GM19324 (cell line): ENCODE results near the gene MED8.
"Not testable (repeated sequence)": the region's sequence is repeated elsewhere in the genome, so short reads cannot be mapped to it uniquely, and the experiment has no call there.

Source experiments
- ATAC-seq: cut with Tn5 transposase; IDR thresholded peaks from one replicate; pipeline ENCODE4 v1.9.1; 2021; ENCODE audit warnings: mild to moderate bottlenecking, moderate library complexity; ENCODE audit not compliant: unreplicated experiment, low FRiP score

Gene MED8

DNA sequence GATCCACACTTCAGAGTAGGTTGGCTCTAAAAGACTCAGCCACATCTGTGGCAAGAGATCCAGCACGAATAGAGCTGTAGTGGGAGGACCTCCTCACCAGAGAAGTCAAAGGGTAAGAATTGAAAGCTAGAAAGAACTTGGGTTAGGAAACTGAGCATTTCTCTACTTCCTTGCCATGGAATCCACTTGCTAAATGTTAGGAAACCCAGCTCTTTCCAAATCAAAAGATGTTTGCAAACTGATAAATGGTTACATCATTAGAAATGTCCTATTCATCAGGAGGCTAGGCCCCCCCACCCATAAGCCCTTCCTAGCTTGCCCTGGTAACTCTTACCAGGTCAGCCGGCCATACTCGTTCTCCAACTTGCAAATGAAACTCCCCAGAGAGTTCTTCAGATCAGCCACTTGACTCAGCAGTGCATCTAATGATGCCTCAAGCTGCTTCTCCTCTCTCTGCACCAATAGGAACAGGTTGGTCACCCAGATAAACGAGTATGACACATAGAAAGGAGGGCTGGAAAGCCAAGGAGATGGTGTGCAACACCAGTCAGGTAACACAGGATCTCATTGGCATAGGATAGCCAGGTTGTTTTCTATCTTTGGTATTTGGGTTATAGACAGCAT is 1.5 kb downstream of the MED8 start:
- no peak for ATAC-seq

GRCh38 chr1:43386676-43387075 is 2.9 kb downstream of the MED8 start:
- no peak for ATAC-seq

GRCh38 chr1:43383449-43383848 is 6.2 kb downstream of the MED8 start:
- no peak for ATAC-seq

DNA sequence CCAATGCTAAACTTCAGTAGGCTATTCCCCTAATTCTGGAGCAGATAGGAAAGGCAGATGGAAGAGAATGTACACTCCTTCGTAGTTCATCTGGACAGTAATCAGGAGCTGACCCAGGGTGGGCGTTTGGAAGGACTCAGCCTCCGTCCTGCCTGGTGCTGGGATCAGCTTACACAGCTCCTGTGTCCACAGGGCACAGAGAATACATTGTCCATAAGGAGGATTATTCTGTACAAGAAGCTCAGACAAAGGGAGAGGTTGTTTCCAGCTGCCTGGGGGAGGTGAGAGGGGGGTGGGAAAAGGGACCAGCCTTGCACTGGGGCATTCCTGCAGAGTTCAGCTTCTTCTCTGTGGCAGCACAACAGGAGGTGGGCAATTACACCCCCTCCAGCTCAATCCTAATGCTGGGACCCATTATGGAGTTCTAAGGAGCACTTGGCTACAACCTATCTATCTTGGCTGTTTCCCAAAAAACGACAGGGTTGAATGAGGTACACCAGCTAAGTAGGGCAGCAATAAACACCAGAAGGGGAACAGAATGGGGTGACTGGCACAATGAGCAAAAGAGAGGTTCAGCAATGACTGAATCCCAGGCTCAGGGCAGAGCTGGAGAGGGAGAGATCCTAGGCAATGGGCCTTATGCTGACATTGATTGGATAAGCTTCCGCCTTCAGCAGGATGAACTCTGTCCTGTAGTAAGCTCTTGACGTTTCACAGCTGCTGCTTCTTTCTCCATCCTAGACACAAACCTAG is 7.4 kb downstream of the MED8 start:
- ATAC-seq, result no peak

GRCh38 chr1:43381612-43382011 is 8.0 kb downstream of the MED8 start:
- ATAC-seq, result no peak

DNA sequence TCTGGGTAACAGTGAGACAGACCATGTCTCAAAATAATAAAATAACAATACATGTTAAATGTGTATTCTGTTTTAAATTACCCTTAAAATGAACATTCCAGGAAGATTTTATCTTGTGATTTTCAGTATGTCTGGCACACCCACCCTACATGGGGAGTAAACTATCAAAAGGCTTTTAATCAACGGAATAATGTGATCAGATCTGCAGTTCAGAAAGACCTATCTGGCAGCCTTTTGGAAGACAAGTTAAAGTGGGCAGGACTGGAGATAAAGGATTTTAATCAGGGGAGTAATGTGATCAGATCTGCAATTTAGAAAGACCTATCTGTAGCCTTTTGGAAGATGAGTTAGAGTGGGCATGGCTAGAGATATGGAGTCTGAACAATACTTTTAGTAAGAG is 10.1 kb downstream of the MED8 start:
- ATAC-seq, result no peak

DNA sequence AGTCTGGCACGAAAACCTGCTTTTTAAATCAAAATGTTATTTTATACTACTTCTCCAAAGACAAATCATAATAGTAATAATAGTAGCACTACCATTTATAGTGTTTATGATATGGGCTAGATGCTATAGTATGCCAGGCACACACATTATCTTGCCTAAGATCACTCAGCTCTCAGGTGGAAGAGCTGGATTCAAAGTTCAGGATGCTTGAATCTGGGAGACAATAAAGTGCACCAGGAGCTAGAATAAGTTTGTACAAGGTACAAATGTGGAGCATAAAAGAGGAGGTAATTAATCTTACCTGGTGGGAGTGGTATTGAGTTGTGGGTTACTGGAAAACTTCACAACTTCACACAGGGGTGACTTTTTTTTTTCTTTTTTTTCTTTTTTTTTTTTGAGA is 11.8 kb downstream of the MED8 start:
- ATAC-seq, result no peak

DNA sequence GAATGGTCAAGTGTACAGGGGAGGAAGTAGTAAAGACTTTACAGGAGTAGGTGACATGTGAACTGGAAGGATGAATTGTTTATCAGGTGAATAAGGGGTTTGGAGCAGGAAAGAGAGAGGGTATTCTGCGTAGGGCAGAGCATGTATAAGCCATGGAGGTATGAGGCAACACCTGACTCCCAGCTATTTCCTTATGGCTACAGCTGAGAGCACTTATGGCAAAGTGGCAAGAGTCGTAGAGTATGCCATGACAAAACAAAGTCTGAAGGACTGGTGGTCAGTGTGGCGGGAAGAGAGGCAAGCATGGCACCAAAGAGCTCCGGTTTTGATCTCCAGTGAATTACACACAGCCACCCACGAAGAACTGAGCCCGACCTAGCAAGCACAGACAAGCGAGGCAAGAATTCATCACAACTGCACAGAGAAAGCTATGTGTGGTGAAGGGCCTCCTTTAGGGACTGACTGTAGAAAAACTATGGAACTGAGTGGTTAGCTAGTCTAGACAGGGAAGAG is 12.8 kb downstream of the MED8 start:
- ATAC-seq, result no peak

- no peak for ATAC-seq
Measured at GRCh38 chr1:43373066-43373940, 16.3 kb downstream of the MED8 start.

DNA sequence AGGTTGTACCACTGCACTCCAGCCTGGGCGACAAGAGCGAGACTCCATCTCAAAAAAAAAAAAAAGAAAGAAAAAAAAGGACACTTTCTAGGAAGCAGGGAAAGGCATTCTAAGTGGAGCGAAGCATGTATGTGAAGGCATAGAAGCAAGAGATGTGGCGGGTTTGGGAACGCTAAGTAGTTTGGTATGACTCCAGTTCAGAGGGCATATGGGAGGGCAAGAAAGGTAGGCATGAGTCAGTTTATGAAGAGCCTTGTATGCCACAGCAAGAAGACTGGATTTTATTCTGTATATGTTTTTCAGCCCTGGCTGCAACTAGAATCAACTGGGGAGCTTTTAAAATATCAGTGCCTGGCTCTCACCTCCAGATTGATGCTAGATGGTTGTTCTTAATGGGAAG is 17.4 kb downstream of the MED8 start:
- ATAC-seq, result no peak

- ATAC-seq, result no peak
Measured at GRCh38 chr1:43370564-43370963, 19.0 kb downstream of the MED8 start.

DNA sequence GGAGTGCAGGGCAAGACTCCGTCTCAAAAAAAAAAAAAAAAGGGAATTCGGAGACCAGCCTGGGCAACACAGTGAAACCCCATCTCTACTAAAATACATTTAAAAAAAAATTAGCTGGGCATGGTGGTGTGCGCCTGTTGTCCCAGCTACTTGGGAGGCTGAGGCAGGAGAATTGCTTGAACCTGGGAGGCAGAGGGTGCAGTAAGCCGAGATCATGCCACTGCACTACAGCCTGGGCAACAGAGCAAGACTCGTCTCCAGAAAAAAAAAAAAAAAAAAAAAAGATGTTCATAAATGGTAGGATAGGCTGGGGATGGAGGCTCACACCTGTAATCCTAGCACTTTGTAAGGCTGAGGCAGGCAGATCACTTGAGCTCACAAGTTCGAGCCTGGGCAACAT is 19.8 kb downstream of the MED8 start:
- not testable (repeated sequence) for ATAC-seq

DNA sequence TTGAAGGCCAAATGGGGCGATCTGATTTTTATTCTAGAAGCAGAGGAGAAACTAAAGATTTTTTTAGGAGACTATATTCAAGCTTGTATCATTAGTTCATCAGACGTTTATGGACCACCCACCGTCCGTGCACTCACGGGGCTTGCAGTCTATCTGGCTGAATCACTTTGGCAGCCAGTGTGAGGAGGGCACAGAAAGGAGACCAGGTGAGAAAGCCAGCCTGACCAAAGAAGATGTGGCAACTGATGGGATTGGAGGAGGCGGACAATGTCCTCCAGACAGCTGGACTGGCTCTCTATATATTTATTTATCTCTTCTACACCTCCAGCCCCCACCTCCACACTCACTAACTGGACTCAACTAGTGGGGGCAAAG is 21.0 kb downstream of the MED8 start:
- ATAC-seq, result no peak

GRCh38 chr1:43367904-43368645 is 21.5 kb downstream of the MED8 start, which contains the start of gene ELOVL1:
ELOVL1 (minus strand) TSS chr1:43368011; CDS start chr1:43365609, 2,402 bp downstream.
- peak; percentile 79 for ATAC-seq

DNA sequence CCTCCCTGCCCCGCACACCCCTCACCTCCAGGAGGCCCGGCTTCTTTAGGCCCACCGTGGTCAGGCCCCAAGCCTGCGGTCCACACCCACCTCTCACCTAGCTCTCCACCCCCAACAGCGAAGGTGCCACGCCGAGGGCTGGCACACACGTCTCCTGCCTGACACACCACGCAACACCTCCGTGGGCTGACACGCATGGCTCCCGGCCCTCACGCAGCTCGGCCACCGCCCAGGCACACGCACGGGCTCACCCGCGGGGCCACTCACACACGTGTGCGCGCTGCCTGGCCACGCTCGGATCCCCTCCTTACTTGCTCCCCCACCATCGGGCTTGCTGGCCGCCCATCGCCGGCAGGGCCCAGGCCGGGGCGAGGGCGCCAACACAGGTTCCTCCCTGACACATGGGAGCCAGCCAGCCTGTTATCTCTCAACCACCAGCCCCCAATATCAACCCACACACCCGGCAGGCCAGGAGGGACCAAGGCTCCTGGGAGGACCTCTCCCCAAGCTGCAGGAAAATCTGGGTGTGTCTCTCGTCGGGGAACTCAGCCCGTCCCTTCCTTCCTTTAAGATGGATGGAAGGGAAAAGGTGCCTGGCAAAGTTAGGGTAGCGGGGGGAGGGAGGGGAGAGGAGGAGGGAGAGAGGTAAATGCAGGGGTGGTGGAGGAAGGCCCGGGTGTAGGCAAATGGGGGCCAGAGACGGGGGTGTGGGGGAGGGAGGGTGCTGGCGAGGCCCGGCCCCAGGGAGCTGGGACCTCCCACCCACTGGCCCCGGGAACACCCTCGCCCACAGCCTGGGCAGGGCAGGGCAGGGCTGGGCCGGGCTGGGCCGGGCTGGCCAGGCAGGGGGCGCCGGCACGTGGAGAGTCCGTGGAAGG is 22.3 kb downstream of the MED8 start:
- ATAC-seq, result peak; percentile 52

GRCh38 chr1:43366601-43367025 is 23.0 kb downstream of the MED8 start:
- ATAC-seq, result no peak

DNA sequence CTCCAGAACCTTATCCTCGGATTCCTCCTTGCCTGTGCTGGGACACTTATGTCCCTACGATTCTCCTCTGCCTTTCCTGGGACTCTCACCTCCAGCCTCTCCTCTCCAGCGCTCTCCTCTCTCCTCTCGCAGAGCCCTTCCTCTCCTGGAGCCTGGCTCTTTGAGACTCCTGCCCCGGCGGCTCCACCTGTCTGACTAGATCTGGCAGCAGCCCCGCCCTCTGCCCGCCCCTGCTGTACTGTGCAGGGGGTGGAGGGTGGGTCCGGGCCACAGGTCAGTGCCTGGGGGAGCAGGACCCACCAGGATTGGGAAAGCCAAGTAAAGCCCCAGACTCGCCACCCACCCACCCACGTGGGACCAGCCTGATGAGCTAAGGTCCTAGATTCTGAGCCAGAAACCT is 23.4 kb downstream of the MED8 start:
- no peak for ATAC-seq

DNA sequence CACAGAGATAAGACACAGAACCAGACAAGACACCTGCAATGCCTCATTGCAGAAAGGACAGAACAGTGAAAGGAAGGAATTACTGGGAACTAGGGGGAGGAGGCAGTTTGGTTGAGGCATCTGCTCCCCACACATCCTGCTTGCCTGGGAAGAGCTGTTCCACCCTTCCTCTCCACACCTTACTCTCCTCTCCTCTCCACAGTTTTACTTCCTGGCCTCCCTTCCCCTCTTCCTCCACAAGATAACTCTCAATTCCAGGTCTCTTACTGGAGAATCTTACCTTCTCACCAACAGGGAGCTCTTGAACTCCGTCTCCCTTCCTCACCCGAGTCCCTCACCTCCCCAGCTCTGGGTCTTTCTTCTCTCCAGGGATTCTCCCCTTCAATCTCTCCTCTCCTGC is 23.9 kb downstream of the MED8 start:
- ATAC-seq, result no peak

GRCh38 chr1:43363935-43364525 is 25.6 kb downstream of the MED8 start:
- no peak for ATAC-seq
